H9 (cell line): Measurements from ENCODE around the gene PSMD6. TPM values are rescaled to one million over a fixed set of nuclear protein-coding genes. Genes with fewer than 3 reads are reported as not detected.

Experiments
- DNase-seq: peaks from one replicate; pipeline ENCODE4 v3.0.0-alpha.2; 2017
- H2AFZ ChIP-seq: one replicate; pipeline ENCODE4 v1.6.1; 2013; ENCODE audit warnings: mild to moderate bottlenecking, low read length, control low read depth, moderate library complexity
- H2AK5ac ChIP-seq: 2 replicates; pipeline ENCODE4 v1.6.1; 2013; ENCODE audit warnings: low read length, control low read depth, mixed read lengths; ENCODE audit not compliant: insufficient read length
- H2BK120ac ChIP-seq: one replicate; pipeline ENCODE4 v1.6.1; 2013; ENCODE audit warnings: low read depth, mild to moderate bottlenecking, low read length, control low read depth, inconsistent platforms; ENCODE audit not compliant: poor library complexity, severe bottlenecking
- H2BK12ac ChIP-seq: 2 replicates; pipeline ENCODE4 v1.6.1; 2013; ENCODE audit warnings: low read length, control low read depth, mixed read lengths, low read depth; ENCODE audit not compliant: insufficient read length
- H2BK15ac ChIP-seq: 2 replicates; pipeline ENCODE4 v1.6.1; 2013; ENCODE audit warnings: low read depth, low read length, control low read depth
- H2BK20ac ChIP-seq: one replicate; pipeline ENCODE4 v1.6.1; 2013; ENCODE audit warnings: low read depth, mild to moderate bottlenecking, low read length, control low read depth, inconsistent platforms; ENCODE audit not compliant: poor library complexity, severe bottlenecking
- H2BK5ac ChIP-seq: 2 replicates; pipeline ENCODE4 v1.6.1; 2013; ENCODE audit warnings: low read length, control low read depth, mixed read lengths; ENCODE audit not compliant: insufficient read length
- H3K14ac ChIP-seq: 2 replicates; pipeline ENCODE4 v1.6.1; 2013; ENCODE audit warnings: low read length, control low read depth; ENCODE audit not compliant: insufficient read depth
- H3K18ac ChIP-seq: 2 replicates; pipeline ENCODE4 v1.6.1; 2013; ENCODE audit warnings: low read depth, mild to moderate bottlenecking, mixed read lengths, low read length, control low read depth; ENCODE audit not compliant: insufficient read length
- H3K23ac ChIP-seq: 2 replicates; pipeline ENCODE4 v1.6.1; 2013; ENCODE audit warnings: low read length, control low read depth, mixed read lengths, low read depth; ENCODE audit not compliant: insufficient read length
- H3K23me2 ChIP-seq: 2 replicates; pipeline ENCODE4 v1.6.1; 2013; ENCODE audit warnings: low read depth, mild to moderate bottlenecking, mixed read lengths, low read length, control low read depth; ENCODE audit not compliant: insufficient read length, poor library complexity, severe bottlenecking
- H3K27ac ChIP-seq: 2 replicates; pipeline ENCODE4 v1.5.1; 2013; ENCODE audit warnings: low read length, control low read depth, mixed read lengths, low read depth; ENCODE audit not compliant: insufficient read length
- H3K27me3 ChIP-seq: 2 replicates; pipeline ENCODE4 v1.6.1; 2013; ENCODE audit warnings: low read length, control low read depth, inconsistent platforms; ENCODE audit not compliant: insufficient read depth
- H3K4ac ChIP-seq: 2 replicates; pipeline ENCODE4 v1.6.1; 2013; ENCODE audit warnings: low read depth, mild to moderate bottlenecking, control low read depth, inconsistent platforms, low read length, moderate library complexity
- H3K4me1 ChIP-seq: 2 replicates; pipeline ENCODE4 v1.6.1; 2013; ENCODE audit warnings: low read length, control low read depth, inconsistent platforms; ENCODE audit not compliant: insufficient read depth
- H3K4me2 ChIP-seq: 2 replicates; pipeline ENCODE4 v1.6.1; 2013; ENCODE audit warnings: low read length, control low read depth, mixed read lengths; ENCODE audit not compliant: insufficient read length, insufficient read depth
- H3K56ac ChIP-seq: 2 replicates; pipeline ENCODE4 v1.6.1; 2013; ENCODE audit warnings: low read depth, mild to moderate bottlenecking, mixed read lengths, low read length, control low read depth; ENCODE audit not compliant: insufficient read length
- H3K79me1 ChIP-seq: 2 replicates; pipeline ENCODE4 v1.6.1; 2013; ENCODE audit warnings: low read depth, mild to moderate bottlenecking, moderate library complexity, low read length, control low read depth, inconsistent platforms; ENCODE audit not compliant: insufficient read depth, poor library complexity, severe bottlenecking
- H3K79me2 ChIP-seq: 2 replicates; pipeline ENCODE4 v1.6.1; 2013; ENCODE audit warnings: low read length, control low read depth, inconsistent platforms; ENCODE audit not compliant: insufficient read depth
- H3K9ac ChIP-seq: 2 replicates; pipeline ENCODE4 v1.6.1; 2013; ENCODE audit warnings: low read length, control low read depth, mixed read lengths; ENCODE audit not compliant: insufficient read length; ENCODE audit errors: extremely low read depth
- H3K9me3 ChIP-seq: one replicate; pipeline ENCODE4 v1.6.1; 2013; ENCODE audit warnings: low read depth, low read length, inconsistent platforms; ENCODE audit not compliant: control insufficient read depth
- H3T11ph ChIP-seq: one replicate; pipeline ENCODE4 v1.6.1; 2013; ENCODE audit warnings: mild to moderate bottlenecking, low read length, control low read depth, inconsistent platforms
- H4K20me1 ChIP-seq: one replicate; pipeline ENCODE4 v1.6.1; 2013; ENCODE audit not compliant: control insufficient read depth, insufficient read length, insufficient read depth
- H4K5ac ChIP-seq: 2 replicates; pipeline ENCODE4 v1.6.1; 2013; ENCODE audit warnings: low read depth, mild to moderate bottlenecking, mixed read lengths, low read length, control low read depth; ENCODE audit not compliant: insufficient read length
- H4K8ac ChIP-seq: replicated peaks from 2 replicates; pipeline ENCODE4 v1.6.1; 2013; ENCODE audit warnings: low read length, control low read depth, mixed read lengths, low read depth; ENCODE audit not compliant: insufficient read length
- H4K91ac ChIP-seq: 2 replicates; pipeline ENCODE4 v1.6.1; 2013; ENCODE audit warnings: low read depth, mild to moderate bottlenecking, moderate library complexity, mixed read lengths, low read length, control low read depth; ENCODE audit not compliant: insufficient read length
- H3K27ac Mint-ChIP-seq, 3 experiments: 2 replicates in 2 of 3; 3 replicates in 1 of 3; pipeline ENCODE4 v1.8.0; 2020 to 2021; ENCODE audit warnings: mixed read lengths in 3 of 3, mild to moderate bottlenecking in 1 of 3, moderate library complexity in 1 of 3
- H3K27me3 Mint-ChIP-seq: 2 replicates; pipeline ENCODE4 v1.8.0; 2021; ENCODE audit warnings: low read depth, mild to moderate bottlenecking, moderate library complexity, mixed read lengths
- H3K36me3 Mint-ChIP-seq, 3 experiments: 2 replicates in 2 of 3; 3 replicates in 1 of 3; pipeline ENCODE4 v1.8.0; 2020 to 2021; ENCODE audit warnings: low read depth in 3 of 3, mixed read lengths in 3 of 3; ENCODE audit not compliant: insufficient read depth in 1 of 3
- H3K4me1 Mint-ChIP-seq, 2 experiments: 2 replicates each; pipeline ENCODE4 v1.8.0; 2020; ENCODE audit warnings: mixed read lengths in 2 of 2
- H3K4me3 Mint-ChIP-seq, 2 experiments: 2 replicates in 1 of 2; 3 replicates in 1 of 2; pipeline ENCODE4 v1.8.0; 2020 to 2021; ENCODE audit warnings: mild to moderate bottlenecking in 2 of 2, mixed read lengths in 2 of 2, moderate library complexity in 1 of 2
- H3K9me3 Mint-ChIP-seq, 2 experiments: 2 replicates in 1 of 2; 3 replicates in 1 of 2; pipeline ENCODE4 v1.8.0; 2020; ENCODE audit warnings: mild to moderate bottlenecking in 2 of 2, mixed read lengths in 2 of 2, moderate library complexity in 1 of 2
- CTCF ChIP-seq: fragments of 200-600 bp; sonication (generic); conservative IDR thresholded peaks from 3 replicates; pipeline ENCODE4 v1.8.0; 2021; ENCODE audit warnings: antibody characterized with exemption, mild to moderate bottlenecking
- WGBS: extraction: QIAGEN DNeasy Blood & Tissue Kit; methylation state at CpG from one replicate; pipeline ENCODE4 v1.1.7; 2013; ENCODE audit warnings: missing lambda C conversion rate, low lambda C conversion rate, mixed read lengths; ENCODE audit not compliant: insufficient read length; ENCODE audit errors: extremely low coverage; 5-methylcytosine and 5-hydroxymethylcytosine counted together
- total RNA-seq: library from RNA; stranded (reverse); gene quantifications from 2 replicates; pipeline ENCODE4 v1.2.1, GENCODE V29; 2021

The PSMD6 gene
- total RNA-seq, 1 experiment from 2014 or later = 112 TPM

- Histone ChIP-seq H3K79me1 (no peaks in the 10 kb centered on the region), H3K23ac (no peak overlapping the region), H3K27ac (no peak overlapping the region), H3K14ac (no peak overlapping the region), H2BK15ac (no peak overlapping the region), H3K27me3 (no peaks in the 10 kb centered on the region), H2BK12ac (no peak overlapping the region), H3K9me3 (no peaks in the 10 kb centered on the region), H3K18ac (no peak overlapping the region), H4K91ac (no peak overlapping the region), H4K20me1 (no peaks in the 10 kb centered on the region), H2AFZ (no peak overlapping the region), H3K23me2 (no peaks in the 10 kb centered on the region), H3K4me1 (no peaks in the 10 kb centered on the region; the same call in 1 of the 2 replicates), H3K56ac (no peak overlapping the region), H2BK20ac (no peak overlapping the region), H2BK120ac (no peak overlapping the region), H3K79me2 (no peaks in the 10 kb centered on the region), H4K8ac (no peak overlapping the region), H4K5ac (no peak overlapping the region), H2BK5ac (no peak overlapping the region), H3K9ac (no peak overlapping the region), H3K4ac (no peak overlapping the region), H3K4me2 (no peak overlapping the region), H2AK5ac (no peak overlapping the region), H3T11ph (no peak overlapping the region)
- Mint-ChIP-seq H3K27me3 (no peaks in the 10 kb centered on the region), H3K4me3 (no peak overlapping the region), H3K27ac (0 out of 7 replicates have a peak overlapping the region, but pooled peaks of 1 of the 3 experiments have one; percentile 35), H3K9me3 (no peaks in the 10 kb centered on the region), H3K4me1 (peaks cover 20 to 29% of the 10 kb centered on the region in 2 experiments), H3K36me3 (peaks cover 4 to 18% (median 4%) of the 10 kb centered on the region in 3 experiments; a peak in 5 of 7 replicates)
- DNase-seq = no peak
- WGBS = no CpG with 5 or more reads among the region's 4 CpGs
- no peak for TF ChIP-seq CTCF
These were observed 21.1 kb downstream of the PSMD6 start for GRCh38 chr3:64002233-64002632.
